IPS-18c (cell line): ENCODE results near the gene ARHGEF4.

Source experiments
- H3K4me3 ChIP-seq: 2 replicates; pipeline ENCODE4 v1.7.0; 2013; ENCODE audit warnings: low read depth, mild to moderate bottlenecking, low read length, moderate library complexity; ENCODE audit not compliant: insufficient read depth
- H3K9me3 ChIP-seq: one replicate; pipeline ENCODE4 v1.6.1; 2013; ENCODE audit warnings: mild to moderate bottlenecking, low read length, moderate library complexity; ENCODE audit not compliant: control insufficient read depth, insufficient read depth

The ARHGEF4 gene

DNA sequence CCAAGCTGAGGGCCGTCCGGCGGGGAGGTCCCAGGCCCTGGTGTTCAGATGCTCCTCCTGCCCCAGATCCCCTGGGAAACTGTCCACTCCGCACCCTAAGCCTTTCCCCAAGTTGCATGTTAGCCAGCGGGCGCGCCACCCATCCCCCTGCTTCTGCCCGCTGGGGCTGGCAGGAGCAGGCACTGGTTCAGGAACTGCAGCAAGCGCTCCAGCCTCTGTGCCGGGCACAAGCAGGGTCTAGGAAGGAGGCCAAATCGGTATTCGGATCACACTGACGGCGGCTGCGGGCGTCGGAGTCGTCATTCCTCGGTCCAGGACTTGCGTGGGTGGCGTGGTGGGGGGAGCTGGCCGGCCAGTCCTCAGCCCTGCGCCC lies 202.8 kb downstream of the ARHGEF4 start:
- Histone ChIP-seq H3K4me3 (no peak overlapping the region), H3K9me3 (no peaks in the 10 kb centered on the region)

DNA sequence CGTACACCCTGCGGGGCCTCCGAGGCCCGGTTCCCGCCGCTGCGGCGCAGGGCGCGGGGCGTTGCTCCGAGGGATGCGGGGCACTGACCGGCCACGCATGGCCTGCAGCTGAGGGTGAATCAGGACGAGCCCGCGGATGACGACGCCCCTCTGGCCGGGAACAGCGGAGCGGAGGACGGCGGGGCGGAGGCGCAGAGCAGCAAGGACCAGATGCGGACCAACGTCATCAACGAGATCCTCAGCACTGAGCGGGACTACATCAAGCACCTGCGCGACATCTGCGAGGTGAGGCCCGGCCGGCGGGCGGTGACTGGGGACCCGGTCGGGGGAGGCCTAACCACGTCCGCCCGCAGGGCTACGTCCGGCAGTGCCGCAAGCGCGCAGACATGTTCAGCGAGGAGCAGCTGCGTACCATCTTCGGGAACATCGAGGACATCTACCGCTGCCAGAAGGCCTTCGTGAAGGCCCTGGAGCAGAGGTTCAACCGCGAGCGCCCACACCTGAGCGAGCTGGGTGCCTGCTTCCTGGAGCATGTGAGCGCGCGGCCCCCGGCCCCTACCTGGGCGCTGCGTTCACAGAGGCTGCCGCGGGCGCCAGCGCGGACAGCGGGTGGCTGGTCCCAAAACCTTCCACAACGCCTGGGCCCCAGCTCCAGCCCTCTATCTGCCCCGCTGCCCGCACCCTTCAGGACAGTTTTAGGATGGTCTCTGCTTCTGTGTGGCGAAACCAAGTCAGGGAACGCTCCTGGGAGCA lies 203.4 kb downstream of the ARHGEF4 start:
- Histone ChIP-seq H3K9me3 (no peaks in the 10 kb centered on the region), H3K4me3 (no peak overlapping the region)

DNA sequence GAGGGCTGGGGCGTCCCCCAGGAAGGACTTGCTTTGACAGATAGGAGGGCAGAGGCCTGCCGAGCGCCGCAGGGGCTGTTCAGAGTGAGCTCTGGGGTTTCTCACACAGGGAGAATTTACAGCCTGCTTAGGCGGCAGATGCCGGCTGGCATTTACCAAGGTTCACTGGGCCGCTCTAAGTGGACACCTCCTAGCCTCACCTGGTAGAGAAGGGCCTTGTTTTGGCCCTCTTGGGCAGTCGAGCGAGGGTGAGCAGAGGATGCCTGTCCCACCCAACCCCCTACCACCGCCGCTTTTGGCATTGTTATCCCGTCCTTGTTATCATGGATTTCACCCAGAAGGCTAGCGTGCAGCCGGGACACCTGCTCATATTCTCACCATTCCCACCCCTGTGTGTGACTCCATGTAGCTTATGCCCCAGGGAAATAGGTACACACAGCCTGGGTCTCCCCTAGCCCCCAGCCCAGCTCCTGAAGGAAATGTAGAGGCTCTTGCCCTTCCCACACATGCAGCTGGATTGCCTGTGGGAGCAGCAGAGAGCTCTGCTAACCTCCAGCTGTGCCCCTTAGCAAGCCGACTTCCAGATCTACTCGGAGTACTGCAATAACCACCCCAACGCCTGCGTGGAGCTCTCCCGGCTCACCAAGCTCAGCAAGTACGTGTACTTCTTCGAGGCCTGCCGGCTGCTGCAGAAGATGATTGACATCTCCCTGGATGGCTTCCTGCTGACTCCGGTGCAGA lies 204.1 kb downstream of the ARHGEF4 start:
- Histone ChIP-seq H3K9me3 (no peaks in the 10 kb centered on the region), H3K4me3 (no peak overlapping the region)

DNA sequence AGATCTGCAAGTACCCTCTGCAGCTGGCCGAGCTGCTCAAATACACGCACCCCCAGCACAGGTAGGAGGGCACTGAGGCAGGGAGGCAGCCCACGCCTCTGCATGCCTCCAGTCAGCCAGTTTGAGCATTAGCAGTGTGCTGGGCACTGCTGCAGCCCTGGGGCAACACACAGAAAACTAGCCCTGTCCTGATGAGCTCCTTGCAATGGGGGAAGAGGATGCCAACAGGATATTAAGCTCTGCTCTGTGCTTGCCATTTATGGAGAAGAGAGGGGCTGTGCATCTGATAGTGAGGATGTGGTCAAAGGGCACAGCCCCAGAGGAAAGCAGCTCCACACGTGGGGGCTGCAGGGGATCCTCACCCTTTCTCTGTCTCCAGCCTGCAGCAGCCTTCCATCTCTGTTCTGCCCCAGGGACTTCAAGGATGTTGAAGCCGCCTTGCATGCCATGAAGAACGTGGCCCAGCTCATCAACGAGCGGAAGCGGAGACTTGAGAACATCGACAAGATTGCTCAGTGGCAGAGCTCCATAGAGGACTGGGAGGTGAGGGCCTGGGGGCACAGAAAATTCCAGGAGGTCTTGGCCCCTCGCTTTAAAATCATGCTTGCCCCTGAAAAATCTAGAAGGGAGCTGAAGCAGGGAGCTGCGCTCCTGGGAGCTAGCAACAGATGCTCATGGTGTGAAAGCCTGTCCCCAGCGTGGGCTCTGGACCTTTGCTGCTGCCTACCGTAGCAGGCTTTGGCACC lies 204.9 kb downstream of the ARHGEF4 start:
- Histone ChIP-seq H3K4me3 (no peak overlapping the region), H3K9me3 (no peaks in the 10 kb centered on the region)

DNA sequence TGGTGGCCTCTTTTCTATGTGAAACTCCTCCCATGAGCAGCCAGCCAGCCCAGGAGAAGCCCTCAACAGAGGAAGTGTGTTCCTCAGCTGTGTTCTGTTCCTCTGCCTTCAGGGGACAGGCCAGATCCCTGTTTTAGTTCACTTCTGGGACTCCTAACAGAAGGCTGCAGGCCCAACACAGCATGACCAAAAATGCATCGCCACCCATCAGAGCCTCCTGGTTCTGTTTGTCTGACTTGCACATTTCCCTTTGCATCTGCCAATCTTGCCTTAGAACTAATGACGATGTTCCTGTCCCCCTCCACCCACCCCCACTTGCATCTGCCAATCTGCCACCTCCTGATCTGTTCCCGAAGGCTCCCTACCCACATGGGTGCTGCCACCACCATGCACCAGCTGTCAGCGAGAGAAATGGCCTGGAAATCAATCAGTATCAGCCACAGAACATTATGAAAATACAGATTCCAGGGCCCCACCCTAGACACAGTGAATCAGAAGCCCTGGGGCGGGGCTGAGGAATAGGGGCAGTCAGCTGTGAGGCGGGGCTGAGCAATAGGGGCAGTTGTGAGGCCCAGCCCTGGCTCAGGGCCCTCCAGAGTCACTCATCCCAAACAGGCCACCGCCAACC lies 205.5 kb downstream of the ARHGEF4 start:
- H3K4me3 ChIP-seq, result no peak overlapping the region
- no peaks in the 10 kb centered on the region for H3K9me3 ChIP-seq

DNA sequence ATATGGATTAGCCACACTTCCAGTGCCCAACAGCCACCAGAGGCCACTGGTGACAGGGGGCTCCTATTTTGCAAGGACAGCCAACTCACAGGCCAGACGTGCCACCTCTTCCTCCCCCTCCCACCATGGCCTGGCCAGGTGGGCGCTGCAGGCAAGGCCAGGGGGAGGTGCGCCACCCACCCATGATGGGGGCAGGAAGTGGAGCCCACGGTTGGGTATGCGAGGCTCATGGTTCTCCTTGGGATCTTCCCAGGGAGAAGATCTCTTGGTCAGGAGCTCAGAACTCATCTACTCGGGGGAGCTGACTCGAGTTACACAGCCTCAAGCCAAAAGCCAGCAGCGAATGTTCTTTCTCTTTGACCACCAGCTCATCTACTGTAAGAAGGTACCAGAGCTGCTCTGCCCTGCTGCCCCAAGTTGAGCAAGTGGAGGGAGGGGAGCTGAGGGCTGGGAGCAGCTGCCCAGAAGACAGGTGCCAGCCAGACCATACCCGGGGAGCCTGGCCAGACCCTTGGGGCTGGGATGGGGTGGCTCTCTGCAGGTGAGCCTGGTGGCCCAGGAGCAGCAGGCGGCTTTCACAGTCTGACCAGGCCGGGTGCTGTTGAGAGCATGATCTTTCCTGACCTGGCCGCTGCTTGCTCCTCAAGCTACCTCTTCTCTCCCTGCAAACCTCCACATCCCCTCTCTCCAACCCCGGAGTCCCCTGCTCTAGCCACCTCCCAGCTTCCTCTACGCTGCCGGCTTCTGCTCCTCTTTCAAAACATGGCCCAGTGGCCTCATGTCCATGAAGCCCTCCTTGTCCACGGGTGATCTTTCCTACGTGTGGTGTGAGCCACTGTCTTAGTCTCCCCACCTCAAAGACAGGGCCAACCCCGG lies 206.7 kb downstream of the ARHGEF4 start:
- Histone ChIP-seq H3K4me3 (no peak overlapping the region), H3K9me3 (no peaks in the 10 kb centered on the region)

DNA sequence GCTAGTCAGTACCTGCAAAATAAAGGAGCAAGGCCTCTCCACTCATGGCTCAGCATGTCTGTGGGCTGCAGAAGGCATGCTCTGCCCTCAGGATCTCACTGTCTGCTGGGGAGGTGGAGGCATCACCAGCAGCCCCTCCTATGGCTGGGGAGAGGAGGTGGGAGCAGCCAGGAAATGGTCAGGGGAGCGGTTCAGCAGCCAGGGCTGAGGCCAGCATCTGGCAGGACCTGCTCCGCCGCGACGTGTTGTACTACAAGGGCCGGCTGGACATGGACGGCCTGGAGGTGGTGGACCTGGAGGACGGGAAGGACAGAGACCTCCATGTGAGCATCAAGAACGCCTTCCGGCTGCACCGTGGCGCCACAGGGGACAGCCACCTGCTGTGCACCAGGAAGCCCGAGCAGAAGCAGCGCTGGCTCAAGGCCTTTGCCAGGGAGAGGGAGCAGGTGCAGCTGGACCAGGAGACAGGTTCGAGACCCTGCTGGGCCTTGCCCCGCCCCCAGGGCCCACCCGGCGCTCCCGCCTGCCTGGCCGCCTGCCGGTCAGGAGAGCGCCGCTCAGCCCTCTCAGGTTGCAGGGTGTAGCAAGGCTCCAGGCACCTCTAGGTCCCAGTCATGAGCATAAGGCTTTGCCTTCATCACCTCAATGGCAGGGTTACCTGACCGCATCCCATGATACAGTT lies 207.5 kb downstream of the ARHGEF4 start:
- Histone ChIP-seq H3K9me3 (no peaks in the 10 kb centered on the region), H3K4me3 (no peak overlapping the region)

DNA sequence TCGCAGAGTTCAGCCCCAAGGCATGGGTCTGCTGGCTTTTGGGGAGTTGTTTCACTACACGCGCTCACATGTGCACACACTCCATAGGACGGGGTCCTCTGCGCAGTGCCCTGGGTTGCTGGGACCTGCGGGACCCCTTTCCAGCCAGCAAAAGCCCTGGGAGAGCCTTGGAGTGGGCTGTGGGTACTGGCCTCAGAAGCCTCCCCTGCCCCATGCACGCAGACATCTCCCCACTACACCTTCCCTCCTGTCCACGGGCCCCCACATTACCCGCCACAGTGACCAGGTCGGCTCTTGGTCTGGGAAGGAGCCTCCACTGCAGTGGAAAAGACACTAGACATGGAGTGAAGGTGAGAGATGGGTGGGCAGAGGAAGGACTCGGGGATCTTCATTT lies 208.0 kb downstream of the ARHGEF4 start:
- H3K9me3 ChIP-seq, result no peaks in the 10 kb centered on the region
- no peak overlapping the region for H3K4me3 ChIP-seq

DNA sequence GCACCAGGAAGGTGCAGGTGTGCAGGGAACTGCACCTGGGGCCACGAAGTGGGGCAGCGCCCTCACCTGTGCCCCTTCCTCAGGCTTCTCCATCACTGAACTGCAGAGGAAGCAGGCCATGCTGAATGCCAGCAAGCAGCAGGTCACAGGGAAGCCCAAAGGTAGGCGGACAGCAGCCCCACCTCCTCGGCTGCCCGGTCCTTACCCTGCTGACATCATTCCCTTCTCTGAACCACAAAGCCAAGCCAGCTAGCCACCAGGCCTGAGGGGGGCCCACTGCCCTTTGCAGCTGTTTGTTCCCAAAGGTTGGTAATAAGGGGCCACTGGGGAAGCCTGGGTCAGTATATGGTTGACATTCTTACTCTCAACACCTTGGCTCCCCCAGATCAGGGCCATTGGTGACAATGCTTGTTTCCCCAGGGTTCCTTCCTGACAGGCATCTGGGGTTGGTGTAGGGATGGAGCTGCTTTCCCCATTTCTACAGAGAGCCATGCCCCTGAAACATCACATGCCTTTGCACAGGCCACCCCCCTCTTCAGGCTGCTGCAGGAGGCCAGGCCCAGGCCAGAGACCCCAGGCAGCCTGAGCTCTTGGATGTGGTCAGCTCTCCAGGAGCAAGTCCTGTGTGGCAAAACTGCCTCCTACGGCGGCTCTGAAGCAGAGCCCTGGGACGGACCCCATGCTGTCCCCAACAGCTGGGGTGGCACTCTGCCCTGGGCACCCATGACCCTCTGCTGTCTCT lies 208.7 kb downstream of the ARHGEF4 start:
- no peak overlapping the region for H3K4me3 ChIP-seq
- no peaks in the 10 kb centered on the region for H3K9me3 ChIP-seq

DNA sequence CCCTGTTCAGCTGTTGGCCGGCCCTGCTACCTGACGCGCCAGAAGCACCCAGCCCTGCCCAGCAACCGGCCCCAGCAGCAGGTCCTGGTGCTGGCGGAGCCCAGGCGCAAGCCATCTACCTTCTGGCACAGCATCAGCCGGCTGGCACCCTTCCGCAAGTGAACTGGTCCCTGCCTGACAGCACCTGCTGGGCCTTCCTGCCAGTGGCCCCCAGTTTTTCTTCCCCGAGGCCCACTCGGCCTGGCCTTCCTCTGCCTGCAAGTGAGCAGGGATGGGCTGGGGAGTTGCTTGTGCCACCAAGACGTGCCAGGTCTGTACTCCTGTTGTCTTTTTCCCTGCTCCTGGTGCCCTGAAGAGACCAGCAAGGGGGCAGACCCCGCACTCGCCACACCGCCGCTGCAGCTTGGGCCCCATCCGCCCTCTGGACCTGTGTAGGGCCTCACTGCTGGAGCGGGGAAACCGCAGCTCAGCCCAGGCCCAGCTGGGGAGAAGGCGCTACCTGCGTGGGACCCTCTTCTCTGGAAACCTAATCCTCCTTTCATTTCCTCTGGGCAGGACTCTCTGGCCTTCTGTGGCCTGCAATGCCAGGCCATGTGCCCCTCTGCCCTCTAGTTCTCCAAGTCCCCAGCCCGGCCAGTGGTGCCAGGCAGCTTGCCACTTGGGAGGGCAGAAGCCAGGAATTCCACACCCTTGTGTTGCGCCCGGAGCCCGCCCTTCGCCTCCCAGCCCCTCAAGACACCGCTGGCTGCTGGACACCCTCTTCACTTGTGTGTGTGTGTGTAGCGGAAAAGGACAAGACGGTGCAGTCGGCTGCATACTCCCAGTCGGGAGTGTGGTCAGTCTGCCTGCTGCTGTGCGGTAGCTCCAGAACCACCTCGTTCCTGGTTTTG lies 209.6 kb downstream of the ARHGEF4 start:
- Histone ChIP-seq H3K9me3 (no peaks in the 10 kb centered on the region), H3K4me3 (no peak overlapping the region)

DNA sequence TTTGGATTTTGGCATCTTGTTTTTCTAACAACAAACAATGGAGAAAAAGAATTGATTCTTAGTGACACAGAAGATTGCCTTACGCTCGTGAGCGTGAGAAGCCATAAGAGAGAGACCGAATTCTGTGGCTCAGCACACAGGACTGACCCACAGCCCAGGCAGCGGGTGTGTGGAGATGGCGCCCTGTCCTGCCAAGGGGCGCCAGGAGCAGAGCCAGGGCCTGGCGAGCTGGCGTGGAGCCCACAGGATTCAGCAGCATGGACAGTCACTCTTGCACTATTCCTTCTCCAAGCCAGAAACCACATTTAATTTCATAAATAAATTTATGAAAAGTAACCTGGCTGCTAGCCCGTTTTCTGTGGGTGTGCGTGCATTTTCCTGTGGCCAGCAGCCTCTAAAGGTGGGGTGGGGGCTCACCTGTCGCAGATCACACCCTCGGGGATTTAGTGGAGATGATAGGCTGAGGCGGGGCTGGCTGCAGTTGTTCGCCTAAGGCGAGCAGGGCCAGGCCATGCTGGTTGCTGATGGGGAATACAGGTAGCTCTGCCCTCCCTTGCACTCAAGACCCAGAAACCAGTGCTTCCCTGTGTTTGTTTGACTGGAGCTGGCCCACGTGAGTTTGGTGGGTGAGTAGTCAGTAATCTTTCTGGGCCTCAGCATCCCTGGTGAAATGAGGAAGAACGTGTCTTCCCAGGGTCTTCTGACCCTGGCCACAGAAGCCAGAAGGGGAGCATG lies 210.4 kb downstream of the ARHGEF4 start:
- H3K9me3 ChIP-seq, result no peaks in the 10 kb centered on the region
- H3K4me3 ChIP-seq, result no peak overlapping the region

DNA sequence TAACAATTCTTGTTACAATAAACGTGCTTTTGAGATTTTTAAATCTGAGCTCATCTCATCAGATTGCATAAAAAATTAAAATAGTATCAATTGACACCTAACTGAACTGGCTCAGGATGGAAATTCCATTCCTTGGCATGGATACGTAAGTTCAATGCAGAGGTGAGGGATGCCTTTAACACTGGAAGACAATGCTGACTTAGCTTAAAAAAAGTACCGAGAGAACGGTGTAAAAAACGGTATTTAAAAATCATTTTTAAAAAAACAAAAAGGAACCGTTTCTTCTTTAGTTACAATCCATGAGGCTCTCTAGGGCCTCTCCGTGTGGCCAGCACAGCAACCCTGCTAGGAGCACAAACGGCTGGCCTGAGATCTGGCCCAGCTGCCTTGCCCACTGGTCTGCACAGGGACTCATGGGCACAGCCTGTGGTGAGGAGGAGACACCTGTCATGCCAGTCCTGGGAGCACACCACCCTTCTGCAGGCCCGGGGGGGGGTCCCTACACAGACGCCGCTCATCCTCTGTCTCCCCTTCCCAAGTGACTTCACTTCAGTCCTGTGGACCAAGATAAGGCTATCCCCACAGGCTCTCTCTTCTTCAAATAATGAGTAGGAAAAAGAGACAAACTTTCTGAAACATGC lies 211.3 kb downstream of the ARHGEF4 start:
- Histone ChIP-seq H3K4me3 (no peak overlapping the region), H3K9me3 (no peaks in the 10 kb centered on the region)

DNA sequence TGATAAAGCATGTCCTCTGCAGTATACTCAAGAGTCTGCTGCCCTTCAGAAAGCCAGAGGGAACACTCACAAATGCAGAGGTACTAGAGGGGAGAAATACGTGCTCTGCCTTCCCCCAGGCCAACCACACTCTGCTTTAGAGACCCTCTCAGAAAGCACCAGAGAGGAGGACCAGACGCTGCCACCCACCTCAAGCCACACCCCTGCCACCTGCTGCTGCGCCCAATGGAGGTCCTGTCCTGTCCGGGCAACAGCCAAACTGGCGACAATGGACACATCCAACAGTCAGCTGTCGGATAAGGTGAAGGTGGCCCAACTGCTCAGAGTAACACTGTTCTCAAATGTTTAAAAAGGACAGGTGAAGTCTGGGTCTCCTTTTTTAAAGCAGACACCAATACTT lies 211.9 kb downstream of the ARHGEF4 start:
- H3K9me3 ChIP-seq, result no peaks in the 10 kb centered on the region
- no peak overlapping the region for H3K4me3 ChIP-seq

DNA sequence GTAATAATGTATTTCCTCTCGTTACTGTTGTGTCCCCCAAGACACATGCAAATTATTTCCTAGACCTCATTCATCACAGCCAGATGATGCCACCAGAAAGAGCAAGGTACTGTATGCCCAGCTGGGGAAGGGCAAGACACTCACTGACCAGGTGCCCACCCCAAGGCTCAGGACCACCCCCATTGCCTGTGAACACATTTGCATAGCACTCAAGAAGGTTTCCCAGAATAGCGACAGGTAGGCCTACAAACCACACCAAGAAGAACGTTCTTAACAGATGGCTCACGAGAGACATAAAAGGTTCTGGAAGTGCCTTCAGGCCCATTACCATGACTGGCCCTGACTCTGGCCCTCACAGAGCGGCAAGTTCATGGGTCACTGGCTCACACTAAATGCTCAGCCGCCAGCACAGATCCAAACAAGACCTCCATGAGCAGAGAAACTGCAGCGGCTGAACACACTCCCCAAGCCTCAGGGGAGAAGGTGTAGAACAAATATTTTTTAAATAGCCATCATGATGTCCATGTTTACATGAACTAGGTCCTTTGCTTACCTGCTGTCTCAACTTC lies 212.5 kb downstream of the ARHGEF4 start:
- Histone ChIP-seq H3K4me3 (no peak overlapping the region), H3K9me3 (no peaks in the 10 kb centered on the region)
